ENCODE results near the gene RIC3. TPM values are rescaled to one million over a fixed set of nuclear protein-coding genes. Genes with fewer than 3 reads are reported as not detected.

Gene RIC3
- total RNA-seq, 1 experiment from 2014 or later, result not detected

GRCh38 chr11:8102965-8103364 lies 65.9 kb downstream of the RIC3 start:
- Histone ChIP-seq H3K4me2 (ENCODE audit: low read length) (no peak overlapping the region), H3K36me3 (ENCODE audit: control insufficient read depth in 1 of 2, insufficient read depth in 2 of 2, low read length in 2 of 2) (no peaks in the 10 kb centered on the region), H3K27me3 (ENCODE audit: insufficient read depth, low read length) (peaks cover 4% of the 10 kb centered on the region; the same call in 1 of the 2 replicates), H3K27ac (ENCODE audit: low read depth, low read length) (no peak overlapping the region), H3K4me3 (replicated peaks in 1 of 2; ENCODE audit: low read depth in 1 of 2, low read length in 2 of 2) (no peak overlapping the region), H3K9ac (ENCODE audit: low read length) (no peak overlapping the region), H3K4me1 (ENCODE audit: control insufficient read depth in 1 of 2, insufficient read depth in 2 of 2, low read length in 2 of 2) (no peaks in the 10 kb centered on the region), H4K20me1 (ENCODE audit: insufficient read depth) (no peaks in the 10 kb centered on the region), H3K9me2 (ENCODE audit: insufficient read depth) (no peaks in the 10 kb centered on the region), H3K79me2 (ENCODE audit: insufficient read depth, low read length) (no peaks in the 10 kb centered on the region), H2AFZ (ENCODE audit: low read depth, low read length, poor library complexity, severe bottlenecking) (no peak overlapping the region), H3K9me3 (ENCODE audit: control insufficient read depth in 1 of 2, insufficient read depth in 1 of 2, low read depth in 1 of 2, low read length in 2 of 2) (no peaks in the 10 kb centered on the region)
- DNase-seq (ENCODE audit: low read depth, low spot score) (no peak), ATAC-seq (no peak)
- no TSS peak for BruUV-seq (replicated peaks)
- intact Hi-C loops (cut with micrococcal nuclease), result no loop called here
- CTCF ChIA-PET, result interaction anchor here (0.8 to 1.9 kb wide), 3 partner anchors 11 to 97 kb away, joined by 3 to 5 read pairs (median 4); no protein-coding TSS in a partner anchor
- TF ChIP-seq ZBTB33 (IDR thresholded peaks at IDR 0.05; ENCODE audit: extremely low read depth, insufficient replicate concordance, low read length), result no peak
- TF ChIP-seq CTCF (IDR thresholded peaks at IDR 0.05 in 2 of 3, conservative IDR thresholded peaks at IDR 0.05 in 1 of 3; ENCODE audit: borderline replicate concordance in 1 of 3, insufficient read depth in 1 of 3, low read depth in 2 of 3, low read length in 2 of 3), result no peak
- no peak for TF ChIP-seq EGR1 (IDR thresholded peaks at IDR 0.05; ENCODE audit: low read depth)
- TF ChIP-seq ZNF274 (IDR thresholded peaks at IDR 0.05; ENCODE audit: low read depth, low read length), result no peak
- TF ChIP-seq JUND (IDR thresholded peaks at IDR 0.05), result no peak
- no peak for TF ChIP-seq FOSL1 (IDR thresholded peaks at IDR 0.05; ENCODE audit: low read depth)
- no peak for TF ChIP-seq EZH2phosphoT487 (IDR thresholded peaks at IDR 0.05; ENCODE audit: borderline replicate concordance)
- TF ChIP-seq POLR2A (IDR thresholded peaks at IDR 0.05; ENCODE audit: borderline replicate concordance, extremely low read depth, insufficient read depth, insufficient read length), result no peak
- no peak for TF ChIP-seq CBX3 (IDR thresholded peaks at IDR 0.05; ENCODE audit: low read depth)
- TF ChIP-seq CEBPB (IDR thresholded peaks at IDR 0.05; ENCODE audit: low read depth), result no peak
- TF ChIP-seq MAX (IDR thresholded peaks at IDR 0.05), result no peak
- TF ChIP-seq SP1 (IDR thresholded peaks at IDR 0.05; ENCODE audit: low read depth), result no peak
- TF ChIP-seq RAD21 (IDR thresholded peaks at IDR 0.05; ENCODE audit: low read depth), result no peak
- no peak for TF ChIP-seq ZFX (IDR thresholded peaks at IDR 0.05)
- no peak for TF ChIP-seq SIN3A (IDR thresholded peaks at IDR 0.05; ENCODE audit: low read depth)
- TF ChIP-seq EZH2 (IDR thresholded peaks at IDR 0.05), result no peak
- no peak for TF ChIP-seq TCF7L2 (IDR thresholded peaks at IDR 0.05; ENCODE audit: borderline replicate concordance, extremely low read depth, insufficient read depth, insufficient read length)
- no peak for TF ChIP-seq YY1 (IDR thresholded peaks at IDR 0.05; ENCODE audit: extremely low read depth, insufficient replicate concordance, low read depth, low read length)
- POLR2A ChIA-PET, result no interaction called here
- RAD21 ChIA-PET (ENCODE audit: low non-redundant PET in 1 of 2, low total read pairs in 2 of 2, uncharacterized antibody in 2 of 2, unreplicated experiment in 2 of 2), result no interaction called here
